ENCODE measurements around the gene GNPTG. TPM values are rescaled to one million over a fixed set of nuclear protein-coding genes. Genes with fewer than 3 reads are reported as not detected.
A peak's percentile ranks its signal among the peaks of the same experiment; 100 is the strongest.

Gene GNPTG
- total RNA-seq, 1 experiment from 2014 or later: 40.6 TPM

DNA sequence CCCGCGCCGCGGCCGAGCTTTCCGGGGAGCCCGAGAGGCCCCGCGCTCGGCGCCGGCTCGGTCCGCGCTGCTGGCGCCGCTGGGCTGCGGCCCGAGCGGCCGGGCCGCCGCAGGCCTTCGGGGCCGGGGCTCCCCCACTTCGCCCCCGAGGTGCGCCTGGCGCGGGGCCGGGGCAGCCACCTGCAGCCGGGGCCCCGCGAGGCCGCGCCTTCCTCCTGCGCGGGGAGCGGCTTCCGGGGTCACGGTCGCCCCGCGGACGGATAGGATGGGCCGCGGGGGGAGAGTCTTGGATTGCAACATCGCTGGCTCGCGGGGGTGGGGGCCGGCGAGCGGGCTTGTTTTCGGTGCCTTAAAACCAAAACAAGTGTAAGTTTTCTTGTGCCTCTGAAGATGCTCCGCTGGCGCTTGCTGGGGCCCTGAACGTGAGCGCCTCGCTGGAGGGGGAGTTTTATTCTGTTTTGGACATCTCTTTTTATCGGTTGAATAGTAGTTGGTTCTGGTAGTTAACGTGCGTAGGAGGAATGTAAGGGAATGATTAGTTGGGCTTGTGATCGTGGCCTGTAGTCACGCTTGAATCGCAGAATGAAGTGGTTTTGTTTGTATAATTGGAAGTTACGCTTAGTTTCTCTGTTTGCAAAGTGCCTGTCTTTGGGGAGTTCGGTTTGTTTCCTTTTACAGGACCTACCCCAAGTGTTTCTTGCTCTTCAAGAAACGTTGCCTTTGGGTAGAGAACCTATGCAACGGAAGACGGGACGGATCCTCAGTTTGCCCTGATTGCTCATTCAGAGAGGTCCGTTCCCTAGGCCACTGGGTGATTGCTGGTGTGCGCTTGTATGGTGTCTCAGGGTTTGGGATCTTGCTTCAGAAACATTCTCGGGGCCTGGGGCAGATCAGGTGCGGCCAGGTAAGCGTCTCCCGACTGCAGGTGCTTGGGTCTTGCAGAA is 41.6 kb upstream of the GNPTG start:
- no peaks in the 10 kb centered on the region for H3K9me2 ChIP-seq (ENCODE audit: insufficient read depth)
- peaks cover 52% of the 10 kb centered on the region for H4K20me1 ChIP-seq (ENCODE audit: insufficient read depth)
- no peak for TF ChIP-seq EZH2 (IDR thresholded peaks at IDR 0.05; ENCODE audit: low read depth)
- TF ChIP-seq, protein P1, sequence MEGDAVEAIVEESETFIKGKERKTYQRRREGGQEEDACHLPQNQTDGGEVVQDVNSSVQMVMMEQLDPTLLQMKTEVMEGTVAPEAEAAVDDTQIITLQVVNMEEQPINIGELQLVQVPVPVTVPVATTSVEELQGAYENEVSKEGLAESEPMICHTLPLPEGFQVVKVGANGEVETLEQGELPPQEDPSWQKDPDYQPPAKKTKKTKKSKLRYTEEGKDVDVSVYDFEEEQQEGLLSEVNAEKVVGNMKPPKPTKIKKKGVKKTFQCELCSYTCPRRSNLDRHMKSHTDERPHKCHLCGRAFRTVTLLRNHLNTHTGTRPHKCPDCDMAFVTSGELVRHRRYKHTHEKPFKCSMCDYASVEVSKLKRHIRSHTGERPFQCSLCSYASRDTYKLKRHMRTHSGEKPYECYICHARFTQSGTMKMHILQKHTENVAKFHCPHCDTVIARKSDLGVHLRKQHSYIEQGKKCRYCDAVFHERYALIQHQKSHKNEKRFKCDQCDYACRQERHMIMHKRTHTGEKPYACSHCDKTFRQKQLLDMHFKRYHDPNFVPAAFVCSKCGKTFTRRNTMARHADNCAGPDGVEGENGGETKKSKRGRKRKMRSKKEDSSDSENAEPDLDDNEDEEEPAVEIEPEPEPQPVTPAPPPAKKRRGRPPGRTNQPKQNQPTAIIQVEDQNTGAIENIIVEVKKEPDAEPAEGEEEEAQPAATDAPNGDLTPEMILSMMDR (conservative IDR thresholded peaks at IDR 0.05): no peak
- peaks cover 53% of the 10 kb centered on the region for H3K79me2 ChIP-seq (ENCODE audit: low read depth)
- peak in 1 of 2 experiments; percentile 42 for DNase-seq
- H3K9me3 ChIP-seq (ENCODE audit: insufficient read depth, low read depth): no peaks in the 10 kb centered on the region
- intact Hi-C loops (cut with micrococcal nuclease; ENCODE audit: unreplicated experiment): loop anchor here (10.0 kb wide), 1 partner anchor 105 kb away; the partner anchor contains the start of gene UNKL
- H3K27me3 ChIP-seq (ENCODE audit: insufficient read depth, low read depth): no peaks in the 10 kb centered on the region
- ChIA-PET POLR2A (ENCODE audit: unreplicated experiment) (interaction anchor here (0.5 to 1.2 kb wide), 5 partner anchors 13 to 913 kb away, joined by 4 to 14 read pairs (median 4); partner anchors contain the start of gene NME4), CTCF (no interaction called here)
- 0 out of 2 replicates have a peak overlapping the region, but pooled peaks have one; percentile 5 for H3K27ac ChIP-seq
- H3K4me2 ChIP-seq: peak overlapping the region; percentile 97
- H2AFZ ChIP-seq: no peak overlapping the region
- peaks cover 20% of the 10 kb centered on the region for H3K4me1 ChIP-seq (replicated peaks; ENCODE audit: insufficient read depth)
- peak overlapping the region; percentile 100 for H3K4me3 ChIP-seq
- H3F3A ChIP-seq (ENCODE audit: insufficient read depth, low read depth): peaks cover 5% of the 10 kb centered on the region; the same call in 1 of the 2 replicates
- TSS peak; percentile 74 for BruUV-seq (replicated peaks)
- 0 out of 2 replicates have a peak, but pooled peaks cover 2% of the 10 kb centered on the region for H3K36me3 ChIP-seq (ENCODE audit: low read depth)

DNA sequence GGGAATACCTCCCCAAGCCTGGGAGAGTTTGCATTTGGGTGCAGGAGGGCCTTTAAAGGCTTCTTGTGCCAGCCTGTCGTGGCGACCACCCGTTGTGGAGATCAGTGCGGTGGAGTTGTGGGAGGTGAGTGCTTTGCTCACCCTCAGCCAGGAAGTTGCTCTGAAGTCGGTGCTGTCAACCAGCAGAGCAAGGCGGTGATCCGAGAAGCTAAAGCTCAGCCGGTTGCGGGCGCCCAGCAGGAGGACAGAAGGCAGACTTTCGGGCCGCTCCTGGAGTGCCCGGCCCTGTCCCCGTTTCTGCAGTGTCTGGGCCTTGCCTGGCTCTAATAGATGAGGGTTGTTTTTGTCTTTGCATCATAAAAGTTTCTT is 40.9 kb upstream of the GNPTG start:
- H3K9me2 ChIP-seq (ENCODE audit: insufficient read depth): no peaks in the 10 kb centered on the region
- POLR2A ChIA-PET (ENCODE audit: unreplicated experiment): interaction anchor here (0.5 kb wide), 1 partner anchor 32 kb away, joined by 4 read pairs; no protein-coding TSS in a partner anchor
- TF ChIP-seq, protein P1 (conservative IDR thresholded peaks at IDR 0.05): no peak
- no peak for TF ChIP-seq EZH2 (IDR thresholded peaks at IDR 0.05; ENCODE audit: low read depth)
- peaks cover 59% of the 10 kb centered on the region for H4K20me1 ChIP-seq (ENCODE audit: insufficient read depth)
- H3K9me3 ChIP-seq (ENCODE audit: insufficient read depth, low read depth): no peaks in the 10 kb centered on the region
- peaks cover 8% of the 10 kb centered on the region; the same call in 1 of the 2 replicates for H3K36me3 ChIP-seq (ENCODE audit: low read depth)
- H3K4me3 ChIP-seq: peak overlapping the region; percentile 100
- CTCF ChIA-PET: no interaction called here
- peak overlapping the region; percentile 97 for H3K4me2 ChIP-seq
- H3K79me2 ChIP-seq (ENCODE audit: low read depth): peaks cover 60% of the 10 kb centered on the region
- no peak overlapping the region for H2AFZ ChIP-seq
- DNase-seq: no peak
- intact Hi-C loops (cut with micrococcal nuclease; ENCODE audit: unreplicated experiment): no loop called here
- H3F3A ChIP-seq (ENCODE audit: insufficient read depth, low read depth): no peaks in the 10 kb centered on the region
- H3K27ac ChIP-seq: no peak overlapping the region
- no TSS peak for BruUV-seq (replicated peaks)
- H3K27me3 ChIP-seq (ENCODE audit: insufficient read depth, low read depth): no peaks in the 10 kb centered on the region
- peaks cover 16% of the 10 kb centered on the region for H3K4me1 ChIP-seq (replicated peaks; ENCODE audit: insufficient read depth)

GRCh38 chr16:1311212-1311737 is 40.5 kb upstream of the GNPTG start:
- H4K20me1 ChIP-seq (ENCODE audit: insufficient read depth): peaks cover 63% of the 10 kb centered on the region
- DNase-seq: no peak
- no peaks in the 10 kb centered on the region for H3K9me2 ChIP-seq (ENCODE audit: insufficient read depth)
- H3K27ac ChIP-seq: no peak overlapping the region
- peak overlapping the region; percentile 100 for H3K4me3 ChIP-seq
- H3K27me3 ChIP-seq (ENCODE audit: insufficient read depth, low read depth): no peaks in the 10 kb centered on the region
- intact Hi-C loops (cut with micrococcal nuclease; ENCODE audit: unreplicated experiment): no loop called here
- H3K36me3 ChIP-seq (ENCODE audit: low read depth): peaks cover 9% of the 10 kb centered on the region; the same call in 1 of the 2 replicates
- no peaks in the 10 kb centered on the region for H3K9me3 ChIP-seq (ENCODE audit: insufficient read depth, low read depth)
- TF ChIP-seq, protein P1 (conservative IDR thresholded peaks at IDR 0.05): no peak
- no peak for TF ChIP-seq EZH2 (IDR thresholded peaks at IDR 0.05; ENCODE audit: low read depth)
- CTCF ChIA-PET: no interaction called here
- no peaks in the 10 kb centered on the region for H3F3A ChIP-seq (ENCODE audit: insufficient read depth, low read depth)
- no peak overlapping the region for H2AFZ ChIP-seq
- peaks cover 65% of the 10 kb centered on the region for H3K79me2 ChIP-seq (ENCODE audit: low read depth)
- POLR2A ChIA-PET (ENCODE audit: unreplicated experiment): no interaction called here
- H3K4me1 ChIP-seq (replicated peaks; ENCODE audit: insufficient read depth): peaks cover 14% of the 10 kb centered on the region
- peak overlapping the region; percentile 97 for H3K4me2 ChIP-seq
- BruUV-seq (replicated peaks): no TSS peak
